ENCODE data around the gene SPCS2.

DNA sequence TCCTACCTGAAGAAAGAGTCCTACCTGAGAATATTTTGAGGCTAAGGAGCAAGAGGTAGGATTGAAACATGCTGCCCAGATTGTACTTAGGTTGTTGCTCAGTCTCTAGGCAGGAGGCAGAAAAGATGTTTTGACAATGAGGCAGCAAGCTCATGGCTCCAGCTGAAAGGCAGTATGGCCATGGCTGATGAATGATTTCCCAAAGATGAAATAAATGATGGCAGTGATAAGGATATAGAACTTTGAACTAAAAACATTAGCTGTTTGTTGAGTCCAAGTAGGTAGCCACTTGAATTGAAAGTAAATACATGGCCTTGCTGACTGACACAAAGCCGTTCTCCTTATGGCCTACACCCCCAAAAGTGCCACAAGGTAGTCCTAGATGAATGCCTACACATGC lies 32.8 kb downstream of the SPCS2 start:
- TF ChIP-seq GABPA (IDR thresholded peaks at IDR 0.05 in 1 of 2, conservative IDR thresholded peaks at IDR 0.05 in 1 of 2): no peak
- no peak for TF ChIP-seq JUND (IDR thresholded peaks at IDR 0.05)
- TF ChIP-seq, protein P1, sequence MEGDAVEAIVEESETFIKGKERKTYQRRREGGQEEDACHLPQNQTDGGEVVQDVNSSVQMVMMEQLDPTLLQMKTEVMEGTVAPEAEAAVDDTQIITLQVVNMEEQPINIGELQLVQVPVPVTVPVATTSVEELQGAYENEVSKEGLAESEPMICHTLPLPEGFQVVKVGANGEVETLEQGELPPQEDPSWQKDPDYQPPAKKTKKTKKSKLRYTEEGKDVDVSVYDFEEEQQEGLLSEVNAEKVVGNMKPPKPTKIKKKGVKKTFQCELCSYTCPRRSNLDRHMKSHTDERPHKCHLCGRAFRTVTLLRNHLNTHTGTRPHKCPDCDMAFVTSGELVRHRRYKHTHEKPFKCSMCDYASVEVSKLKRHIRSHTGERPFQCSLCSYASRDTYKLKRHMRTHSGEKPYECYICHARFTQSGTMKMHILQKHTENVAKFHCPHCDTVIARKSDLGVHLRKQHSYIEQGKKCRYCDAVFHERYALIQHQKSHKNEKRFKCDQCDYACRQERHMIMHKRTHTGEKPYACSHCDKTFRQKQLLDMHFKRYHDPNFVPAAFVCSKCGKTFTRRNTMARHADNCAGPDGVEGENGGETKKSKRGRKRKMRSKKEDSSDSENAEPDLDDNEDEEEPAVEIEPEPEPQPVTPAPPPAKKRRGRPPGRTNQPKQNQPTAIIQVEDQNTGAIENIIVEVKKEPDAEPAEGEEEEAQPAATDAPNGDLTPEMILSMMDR (IDR thresholded peaks at IDR 0.05; ENCODE audit: low read depth, low read length, missing input control): no peak
- no peak for TF ChIP-seq SP1 (IDR thresholded peaks at IDR 0.05)
- TF ChIP-seq, protein P2, sequence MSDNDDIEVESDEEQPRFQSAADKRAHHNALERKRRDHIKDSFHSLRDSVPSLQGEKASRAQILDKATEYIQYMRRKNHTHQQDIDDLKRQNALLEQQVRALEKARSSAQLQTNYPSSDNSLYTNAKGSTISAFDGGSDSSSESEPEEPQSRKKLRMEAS (IDR thresholded peaks at IDR 0.05): no peak
- no peak for TF ChIP-seq RAD21 (IDR thresholded peaks at IDR 0.05)
- no peak for TF ChIP-seq TAF1 (conservative IDR thresholded peaks at IDR 0.05)
- TF ChIP-seq, protein P3, sequence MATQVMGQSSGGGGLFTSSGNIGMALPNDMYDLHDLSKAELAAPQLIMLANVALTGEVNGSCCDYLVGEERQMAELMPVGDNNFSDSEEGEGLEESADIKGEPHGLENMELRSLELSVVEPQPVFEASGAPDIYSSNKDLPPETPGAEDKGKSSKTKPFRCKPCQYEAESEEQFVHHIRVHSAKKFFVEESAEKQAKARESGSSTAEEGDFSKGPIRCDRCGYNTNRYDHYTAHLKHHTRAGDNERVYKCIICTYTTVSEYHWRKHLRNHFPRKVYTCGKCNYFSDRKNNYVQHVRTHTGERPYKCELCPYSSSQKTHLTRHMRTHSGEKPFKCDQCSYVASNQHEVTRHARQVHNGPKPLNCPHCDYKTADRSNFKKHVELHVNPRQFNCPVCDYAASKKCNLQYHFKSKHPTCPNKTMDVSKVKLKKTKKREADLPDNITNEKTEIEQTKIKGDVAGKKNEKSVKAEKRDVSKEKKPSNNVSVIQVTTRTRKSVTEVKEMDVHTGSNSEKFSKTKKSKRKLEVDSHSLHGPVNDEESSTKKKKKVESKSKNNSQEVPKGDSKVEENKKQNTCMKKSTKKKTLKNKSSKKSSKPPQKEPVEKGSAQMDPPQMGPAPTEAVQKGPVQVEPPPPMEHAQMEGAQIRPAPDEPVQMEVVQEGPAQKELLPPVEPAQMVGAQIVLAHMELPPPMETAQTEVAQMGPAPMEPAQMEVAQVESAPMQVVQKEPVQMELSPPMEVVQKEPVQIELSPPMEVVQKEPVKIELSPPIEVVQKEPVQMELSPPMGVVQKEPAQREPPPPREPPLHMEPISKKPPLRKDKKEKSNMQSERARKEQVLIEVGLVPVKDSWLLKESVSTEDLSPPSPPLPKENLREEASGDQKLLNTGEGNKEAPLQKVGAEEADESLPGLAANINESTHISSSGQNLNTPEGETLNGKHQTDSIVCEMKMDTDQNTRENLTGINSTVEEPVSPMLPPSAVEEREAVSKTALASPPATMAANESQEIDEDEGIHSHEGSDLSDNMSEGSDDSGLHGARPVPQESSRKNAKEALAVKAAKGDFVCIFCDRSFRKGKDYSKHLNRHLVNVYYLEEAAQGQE (IDR thresholded peaks at IDR 0.05): no peak
- TF ChIP-seq FOXA1 (IDR thresholded peaks at IDR 0.05): no peak
- TF ChIP-seq EGR1 (IDR thresholded peaks at IDR 0.05; ENCODE audit: low read depth in 2 of 2): no peak
